NCI-H446 (cell line): Measurements from ENCODE around the gene TAF4B.
"Not testable (repeated sequence)": the region's sequence is repeated elsewhere in the genome, so short reads cannot be mapped to it uniquely, and the experiment has no call there.

Experiments used
- DNase-seq, 2 experiments: peaks; one replicate each; lab custom pipeline; 2025; lab: John Stamatoyannopoulos, UW

The TAF4B gene

GRCh38 chr18:26238718-26239117 is 12.5 kb downstream of the TAF4B start:
- DNase-seq = not testable (repeated sequence)

DNA sequence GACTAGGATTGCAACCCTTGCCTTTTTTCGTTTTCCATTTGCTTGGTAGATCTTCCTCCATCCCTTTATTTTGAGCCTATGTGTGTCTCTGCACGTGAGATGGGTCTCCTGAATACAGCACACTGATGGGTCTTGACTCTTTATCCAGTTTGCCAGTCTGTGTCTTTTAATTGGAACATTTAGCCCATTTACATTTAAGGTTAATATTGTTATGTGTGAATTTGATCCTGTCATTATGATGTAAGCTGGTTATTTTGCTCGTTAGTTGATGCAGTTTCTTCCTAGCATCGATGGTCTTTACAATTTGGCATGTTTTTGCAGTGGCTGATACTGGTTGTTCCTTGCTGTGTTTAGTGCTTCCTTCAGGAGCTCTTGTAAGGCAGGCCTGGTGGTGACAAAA is 16.1 kb downstream of the TAF4B start:
- not testable (repeated sequence) for DNase-seq

GRCh38 chr18:26245434-26245833 is 19.2 kb downstream of the TAF4B start:
- not testable (repeated sequence) for DNase-seq

- no peak for DNase-seq
These were observed 26.2 kb downstream of the TAF4B start for GRCh38 chr18:26252411-26252810.

DNA sequence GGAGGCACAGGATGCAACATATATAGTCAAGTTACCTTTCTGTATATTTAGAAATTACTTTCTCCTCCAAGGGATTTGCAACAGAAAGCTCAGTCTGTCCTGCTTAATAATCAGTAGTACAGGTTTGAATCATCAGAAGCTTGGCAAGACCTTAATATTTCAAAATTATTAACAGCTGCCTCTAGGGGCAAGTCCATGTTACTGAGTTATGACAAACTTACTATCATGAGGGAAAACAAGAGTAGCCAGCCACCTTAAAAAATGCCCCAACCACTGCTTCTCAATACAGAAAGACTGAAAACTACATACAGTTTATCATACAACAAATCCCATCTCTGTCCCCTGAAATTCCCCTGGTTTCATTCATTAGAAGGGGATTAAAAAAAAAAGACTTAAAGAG is 28.6 kb downstream of the TAF4B start:
- not testable (repeated sequence) for DNase-seq

GRCh38 chr18:26255695-26256622 is 29.7 kb downstream of the TAF4B start:
- DNase-seq = no peak

DNA sequence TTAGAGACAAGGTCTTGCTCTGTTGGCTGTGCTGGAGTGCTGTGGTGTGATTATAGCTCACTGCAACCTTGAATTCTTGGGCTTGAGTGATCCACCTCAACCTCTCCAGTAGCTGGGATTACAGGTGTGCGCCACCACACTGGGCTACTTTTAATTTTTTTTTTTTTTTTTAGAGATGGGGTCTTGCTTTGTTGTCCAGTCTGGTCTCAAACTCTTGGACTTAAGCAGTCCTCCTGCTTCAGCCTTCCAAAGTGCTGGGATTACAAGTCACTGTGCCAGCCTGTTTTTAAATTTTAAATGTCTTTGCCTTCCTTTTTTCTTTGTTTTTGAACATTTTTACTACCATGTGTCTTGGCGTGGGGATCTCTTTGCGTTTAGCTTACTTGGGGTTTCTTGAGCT is 32.5 kb downstream of the TAF4B start:
- DNase-seq = no peak

- not testable (repeated sequence) for DNase-seq
These were observed 33.2 kb downstream of the TAF4B start for GRCh38 chr18:26259416-26259815.

DNA sequence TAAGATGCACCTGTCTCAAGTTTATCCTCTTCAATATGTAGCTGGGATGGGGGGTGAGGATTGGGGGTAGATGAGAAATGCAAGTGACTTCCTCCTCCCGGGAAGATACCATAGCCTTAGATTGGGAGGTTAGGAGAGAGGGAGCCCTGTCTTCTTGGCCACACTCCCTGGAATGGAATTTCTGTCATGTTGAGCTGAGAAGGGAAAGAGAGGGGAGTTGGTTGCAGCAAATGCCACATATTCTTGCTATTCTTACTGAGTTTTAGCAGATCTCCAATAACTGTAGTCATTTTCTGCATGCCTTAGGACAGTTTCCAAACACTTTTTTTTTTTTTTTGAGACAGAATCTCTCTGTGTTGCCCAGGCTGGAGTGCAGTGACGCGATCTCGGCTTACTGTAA is 35.9 kb downstream of the TAF4B start:
- DNase-seq = no peak

GRCh38 chr18:26267357-26267930 is 41.2 kb downstream of the TAF4B start:
- DNase-seq = no peak

DNA sequence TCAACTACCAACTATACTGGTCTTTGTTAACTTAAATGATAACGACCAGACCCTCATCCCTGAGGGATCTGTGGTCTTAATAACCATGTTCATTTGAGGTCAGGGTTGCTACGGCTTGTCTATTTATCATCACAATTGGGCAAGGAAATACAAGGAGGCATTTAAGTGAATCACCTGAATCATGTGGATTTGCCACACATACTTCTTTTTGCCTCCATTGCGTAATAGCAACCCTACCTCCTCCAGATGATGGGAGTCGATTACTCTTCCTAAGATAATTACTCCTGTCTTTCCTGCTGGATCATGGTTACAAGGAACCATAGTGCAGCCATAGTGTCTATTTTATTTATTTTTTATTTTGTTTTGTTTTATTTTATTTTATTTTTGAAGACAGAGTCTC is 42.2 kb downstream of the TAF4B start:
- DNase-seq = no peak

GRCh38 chr18:26271917-26272549 is 45.8 kb downstream of the TAF4B start:
- no peak for DNase-seq

DNA sequence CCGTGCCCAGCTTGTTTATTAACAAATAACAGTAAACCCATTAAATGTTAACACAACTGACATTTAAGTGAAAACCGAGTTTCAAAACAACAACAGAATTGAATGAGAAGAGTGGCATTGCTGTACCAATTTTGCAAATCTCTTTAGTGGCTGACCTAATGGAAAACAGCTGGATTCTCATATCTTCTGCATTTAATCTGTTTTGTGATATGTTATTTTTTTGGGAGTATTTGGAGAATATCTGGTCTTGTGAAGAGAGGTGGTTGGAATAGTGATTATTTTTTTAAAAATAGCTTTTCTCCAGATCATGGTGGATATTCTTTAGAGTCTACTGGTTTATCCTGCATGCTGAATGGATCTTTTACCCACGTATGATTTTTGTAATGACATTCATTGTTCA is 51.1 kb downstream of the TAF4B start:
- no peak for DNase-seq

- no peak for DNase-seq
These were observed 53.2 kb downstream of the TAF4B start for GRCh38 chr18:26279428-26279827.

GRCh38 chr18:26286008-26286407 is 59.8 kb downstream of the TAF4B start:
- no peak for DNase-seq

DNA sequence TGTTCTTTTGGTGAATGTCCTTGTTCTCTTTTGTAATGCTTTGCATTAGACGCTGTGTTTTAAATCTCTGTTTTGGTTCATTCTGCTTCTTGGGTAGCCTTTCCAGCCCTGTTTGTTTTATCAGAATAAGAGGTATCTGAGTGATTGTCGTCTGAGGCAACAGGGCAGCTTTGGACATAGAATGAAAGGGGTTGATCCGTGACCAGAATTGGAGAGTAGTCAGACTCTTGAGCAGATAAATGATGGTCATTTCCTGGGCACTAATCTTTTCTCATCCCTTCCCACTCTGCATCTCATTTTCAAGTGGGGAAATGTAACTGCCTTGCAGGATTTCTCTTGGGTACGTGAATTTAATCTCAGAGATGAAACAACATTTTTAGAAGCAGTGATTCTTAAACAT is 61.4 kb downstream of the TAF4B start:
- DNase-seq = no peak

DNA sequence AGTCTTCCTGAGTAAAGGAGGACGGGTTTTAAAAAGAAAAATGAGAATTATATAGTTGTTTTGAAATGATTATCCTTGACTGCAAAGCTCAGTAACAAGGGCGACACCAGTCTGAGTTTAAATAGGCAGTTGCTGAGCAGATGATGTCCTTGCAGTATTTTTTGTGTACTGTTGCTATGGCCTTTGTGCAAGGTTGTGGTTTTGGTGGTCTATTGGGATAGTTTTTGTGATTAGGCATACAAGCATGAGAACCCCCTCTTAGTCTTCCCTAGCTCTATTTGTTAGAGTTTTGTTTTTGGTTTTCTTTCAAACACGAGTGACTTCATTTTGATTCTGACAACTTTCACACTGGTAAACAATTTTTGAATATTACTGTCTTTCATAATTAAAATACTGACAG is 64.1 kb downstream of the TAF4B start:
- no peak for DNase-seq

GRCh38 chr18:26293982-26294381 is 67.7 kb downstream of the TAF4B start:
- DNase-seq = no peak

- DNase-seq = no peak
These were observed 71.9 kb downstream of the TAF4B start for GRCh38 chr18:26298107-26298506.

- no peak for DNase-seq
These were observed 75.4 kb downstream of the TAF4B start for GRCh38 chr18:26301681-26302080.

- DNase-seq = not testable (repeated sequence)
These were observed 77.0 kb downstream of the TAF4B start for GRCh38 chr18:26303222-26303621.

GRCh38 chr18:26304511-26304910 is 78.3 kb downstream of the TAF4B start:
- no peak for DNase-seq

DNA sequence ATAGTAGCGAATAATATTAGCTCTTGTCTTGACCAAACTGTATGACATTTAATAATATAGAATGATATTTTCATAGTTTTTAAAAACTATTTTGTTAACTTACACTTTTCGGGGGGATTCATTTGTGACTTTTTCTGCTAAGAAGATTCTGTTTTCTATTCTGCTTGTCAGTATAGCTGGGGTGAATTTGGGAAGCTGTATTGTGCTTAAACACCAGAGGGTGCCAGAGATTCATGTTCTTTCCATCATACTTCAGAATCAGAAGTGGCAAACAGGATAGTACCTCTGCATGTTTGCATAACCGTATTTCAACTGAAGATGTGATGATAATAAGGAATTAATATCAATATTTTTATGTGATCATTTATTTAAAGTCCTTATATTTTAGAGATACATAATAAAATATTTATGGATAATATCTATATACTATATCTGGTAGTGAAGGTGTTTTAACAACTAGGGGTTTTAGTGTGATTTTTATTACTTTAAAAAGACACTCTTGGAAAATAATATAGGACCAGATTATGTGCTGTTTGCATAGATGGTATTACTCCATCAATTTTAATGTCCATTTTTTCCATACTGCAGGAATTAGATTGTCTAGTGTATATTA is 81.0 kb downstream of the TAF4B start:
- DNase-seq = peak in 1 of 2 experiments; percentile 55
